Astrocyte (in vitro differentiated cells and primary cell): ENCODE data around the gene ADCY3. TPM values are rescaled to one million over a fixed set of nuclear protein-coding genes. Genes with fewer than 3 reads are reported as not detected.

Source experiments
- DNase-seq: peaks from one replicate; pipeline ENCODE4 v3.0.0-alpha.2; 2010; ENCODE audit warnings: low read depth
- FAIRE-seq: peaks from 2 replicates; lab custom pipeline; 2011; peaks lifted over from hg19 to GRCh38; lab: Jason Lieb, UNC
- H2AFZ ChIP-seq: 2 replicates; pipeline ENCODE4 v1.6.0; 2012; ENCODE audit warnings: low read depth, low read length, inconsistent platforms
- H3K27ac ChIP-seq: 2 replicates; pipeline ENCODE4 v1.5.1; 2011; ENCODE audit warnings: low read depth, low read length, inconsistent platforms
- H3K27me3 ChIP-seq: 2 replicates; pipeline ENCODE4 v1.6.0; 2011; ENCODE audit warnings: low read length, inconsistent platforms; ENCODE audit not compliant: insufficient read depth
- H3K36me3 ChIP-seq: 2 replicates; pipeline ENCODE4 v1.5.1; 2011; ENCODE audit warnings: low read length, inconsistent platforms; ENCODE audit not compliant: insufficient read depth
- H3K4me1 ChIP-seq: 2 replicates; pipeline ENCODE4 v1.5.1; 2011; ENCODE audit warnings: low read length, inconsistent platforms; ENCODE audit not compliant: insufficient read depth
- H3K4me2 ChIP-seq: 2 replicates; pipeline ENCODE4 v1.6.0; 2012; ENCODE audit warnings: low read length, inconsistent platforms
- H3K4me3 ChIP-seq: 2 replicates; pipeline ENCODE4 v1.5.1; 2011; ENCODE audit warnings: low read depth, mild to moderate bottlenecking, low read length, inconsistent platforms; ENCODE audit not compliant: insufficient read depth
- H3K79me2 ChIP-seq: 2 replicates; pipeline ENCODE4 v1.6.0; 2012; ENCODE audit warnings: mild to moderate bottlenecking, low read length, inconsistent platforms; ENCODE audit not compliant: insufficient read depth
- H3K9ac ChIP-seq: 2 replicates; pipeline ENCODE4 v1.6.0; 2012; ENCODE audit warnings: mild to moderate bottlenecking, low read length, inconsistent platforms
- H3K9me3 ChIP-seq: 2 replicates; pipeline ENCODE4 v1.5.1; 2012; ENCODE audit warnings: low read depth, mild to moderate bottlenecking, low read length, inconsistent platforms; ENCODE audit not compliant: insufficient read depth
- H4K20me1 ChIP-seq: 2 replicates; pipeline ENCODE4 v1.6.0; 2012; ENCODE audit warnings: low read length, inconsistent platforms; ENCODE audit not compliant: insufficient read depth
- H3K27ac Mint-ChIP-seq: one replicate; pipeline ENCODE4 v1.8.0; 2021; ENCODE audit warnings: mild to moderate bottlenecking, mixed read lengths; ENCODE audit not compliant: unreplicated experiment
- H3K27me3 Mint-ChIP-seq: one replicate; pipeline ENCODE4 v1.8.0; 2021; ENCODE audit warnings: low read depth, mixed read lengths; ENCODE audit not compliant: unreplicated experiment
- H3K36me3 Mint-ChIP-seq: one replicate; pipeline ENCODE4 v1.8.0; 2021; ENCODE audit warnings: low read depth, mixed read lengths; ENCODE audit not compliant: unreplicated experiment
- H3K4me1 Mint-ChIP-seq: one replicate; pipeline ENCODE4 v1.8.0; 2021; ENCODE audit warnings: low read depth, mixed read lengths; ENCODE audit not compliant: unreplicated experiment
- H3K4me3 Mint-ChIP-seq: one replicate; pipeline ENCODE4 v1.8.0; 2021; ENCODE audit warnings: mild to moderate bottlenecking, moderate library complexity, mixed read lengths; ENCODE audit not compliant: unreplicated experiment
- H3K9me3 Mint-ChIP-seq: one replicate; pipeline ENCODE4 v1.8.0; 2021; ENCODE audit warnings: mild to moderate bottlenecking, mixed read lengths; ENCODE audit not compliant: unreplicated experiment
- EZH2 ChIP-seq: IDR thresholded peaks from 2 replicates; pipeline ENCODE4 v1.6.1; 2012; ENCODE audit warnings: mild to moderate bottlenecking, low read length, inconsistent platforms; ENCODE audit not compliant: insufficient read depth
- total RNA-seq: library from RNA; stranded (reverse); gene quantifications from 2 replicates; pipeline ENCODE4 v1.2.1, GENCODE V29; 2021
- TF ChIP-seq, protein P1 (sequence below): IDR thresholded peaks from 2 replicates; pipeline ENCODE4 v1.5.1; 2011; ENCODE audit warnings: low read depth, mild to moderate bottlenecking, inconsistent platforms, low read length, moderate library complexity; ENCODE audit not compliant: insufficient read depth

ADCY3 gene
- total RNA-seq, 1 donor from 2014 or later: 12.5 TPM

DNA sequence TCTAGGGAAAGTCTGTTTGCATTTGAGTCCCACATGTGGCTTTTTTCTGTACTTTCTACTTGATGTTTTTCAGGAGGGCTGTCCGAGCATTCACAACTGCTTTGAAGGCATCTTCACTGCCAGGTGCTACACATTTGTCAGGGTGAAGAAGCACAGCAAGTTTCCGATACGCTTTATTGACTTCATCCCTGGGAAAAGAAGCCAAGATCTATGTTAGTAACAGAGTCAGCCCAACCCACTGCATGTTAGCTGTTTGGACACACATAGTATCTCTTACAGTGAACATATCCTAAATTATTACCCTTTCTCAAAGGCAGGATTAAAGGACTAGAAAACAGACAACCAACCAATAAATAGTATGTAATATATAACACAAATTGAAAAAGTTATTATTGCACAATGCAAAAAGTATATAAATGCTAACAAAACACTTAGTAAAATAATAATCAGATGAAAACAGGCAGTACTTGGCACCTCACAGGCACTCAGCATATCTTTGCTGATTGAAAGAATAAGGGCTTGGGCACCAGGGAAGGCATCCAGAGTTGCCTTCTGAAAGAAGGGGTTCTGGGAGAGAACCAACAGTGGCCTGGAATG, 27.6 kb upstream of the ADCY3 start:
- H3K27ac ChIP-seq: no peak overlapping the region
- H3K4me1 ChIP-seq: peaks cover 4% of the 10 kb centered on the region
- TF ChIP-seq, protein P1, sequence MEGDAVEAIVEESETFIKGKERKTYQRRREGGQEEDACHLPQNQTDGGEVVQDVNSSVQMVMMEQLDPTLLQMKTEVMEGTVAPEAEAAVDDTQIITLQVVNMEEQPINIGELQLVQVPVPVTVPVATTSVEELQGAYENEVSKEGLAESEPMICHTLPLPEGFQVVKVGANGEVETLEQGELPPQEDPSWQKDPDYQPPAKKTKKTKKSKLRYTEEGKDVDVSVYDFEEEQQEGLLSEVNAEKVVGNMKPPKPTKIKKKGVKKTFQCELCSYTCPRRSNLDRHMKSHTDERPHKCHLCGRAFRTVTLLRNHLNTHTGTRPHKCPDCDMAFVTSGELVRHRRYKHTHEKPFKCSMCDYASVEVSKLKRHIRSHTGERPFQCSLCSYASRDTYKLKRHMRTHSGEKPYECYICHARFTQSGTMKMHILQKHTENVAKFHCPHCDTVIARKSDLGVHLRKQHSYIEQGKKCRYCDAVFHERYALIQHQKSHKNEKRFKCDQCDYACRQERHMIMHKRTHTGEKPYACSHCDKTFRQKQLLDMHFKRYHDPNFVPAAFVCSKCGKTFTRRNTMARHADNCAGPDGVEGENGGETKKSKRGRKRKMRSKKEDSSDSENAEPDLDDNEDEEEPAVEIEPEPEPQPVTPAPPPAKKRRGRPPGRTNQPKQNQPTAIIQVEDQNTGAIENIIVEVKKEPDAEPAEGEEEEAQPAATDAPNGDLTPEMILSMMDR: no peak
- TF ChIP-seq EZH2: no peak
- no peak overlapping the region for H3K9ac ChIP-seq
- no peaks in the 10 kb centered on the region for H3K9me3 ChIP-seq
- no peaks in the 10 kb centered on the region for H3K27me3 ChIP-seq
- H2AFZ ChIP-seq: no peak overlapping the region
- H3K36me3 ChIP-seq: peaks cover 16% of the 10 kb centered on the region
- no peaks in the 10 kb centered on the region for H4K20me1 ChIP-seq
- Mint-ChIP-seq H3K4me1 (peaks cover 2% of the 10 kb centered on the region), H3K9me3 (no peaks in the 10 kb centered on the region), H3K27me3 (no peaks in the 10 kb centered on the region), H3K27ac (no peak overlapping the region), H3K4me3 (no peak overlapping the region), H3K36me3 (peaks cover 15% of the 10 kb centered on the region)
- DNase-seq (no peak), FAIRE-seq (no peak)
- H3K4me3 ChIP-seq: no peak overlapping the region
- H3K79me2 ChIP-seq: no peaks in the 10 kb centered on the region
- H3K4me2 ChIP-seq: no peak overlapping the region

DNA sequence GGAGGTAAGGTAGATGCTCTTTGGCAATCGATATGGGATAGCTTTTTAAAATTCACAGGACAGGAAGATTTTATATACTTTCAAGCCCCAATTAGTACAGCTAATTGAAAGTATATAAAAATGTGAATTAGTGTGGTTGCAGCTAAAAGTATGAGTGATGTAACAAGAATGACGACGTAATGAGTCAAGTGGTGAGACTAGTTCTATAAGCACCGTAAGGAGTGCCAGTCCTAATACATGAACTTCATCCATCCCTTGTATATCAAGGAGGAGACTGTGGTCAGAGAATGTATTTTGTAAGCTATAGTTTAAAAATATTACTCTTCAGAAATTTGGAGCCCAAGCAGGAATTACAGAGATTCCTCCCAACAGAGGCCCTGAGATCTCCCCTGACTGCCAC, 25.9 kb upstream of the ADCY3 start:
- Histone ChIP-seq H4K20me1 (no peaks in the 10 kb centered on the region), H3K9me3 (no peaks in the 10 kb centered on the region), H3K9ac (no peak overlapping the region), H3K27ac (no peak overlapping the region), H2AFZ (no peak overlapping the region), H3K4me2 (no peak overlapping the region), H3K4me3 (no peak overlapping the region), H3K27me3 (no peaks in the 10 kb centered on the region), H3K79me2 (no peaks in the 10 kb centered on the region), H3K36me3 (peaks cover 13% of the 10 kb centered on the region), H3K4me1 (peaks cover 4% of the 10 kb centered on the region)
- Mint-ChIP-seq H3K4me1 (peaks cover 2% of the 10 kb centered on the region), H3K36me3 (peaks cover 6% of the 10 kb centered on the region), H3K4me3 (no peak overlapping the region), H3K27ac (no peak overlapping the region), H3K9me3 (no peaks in the 10 kb centered on the region), H3K27me3 (no peaks in the 10 kb centered on the region)
- DNase-seq: no peak
- FAIRE-seq: no peak
- TF ChIP-seq EZH2: no peak
- TF ChIP-seq, protein P1: no peak

DNA sequence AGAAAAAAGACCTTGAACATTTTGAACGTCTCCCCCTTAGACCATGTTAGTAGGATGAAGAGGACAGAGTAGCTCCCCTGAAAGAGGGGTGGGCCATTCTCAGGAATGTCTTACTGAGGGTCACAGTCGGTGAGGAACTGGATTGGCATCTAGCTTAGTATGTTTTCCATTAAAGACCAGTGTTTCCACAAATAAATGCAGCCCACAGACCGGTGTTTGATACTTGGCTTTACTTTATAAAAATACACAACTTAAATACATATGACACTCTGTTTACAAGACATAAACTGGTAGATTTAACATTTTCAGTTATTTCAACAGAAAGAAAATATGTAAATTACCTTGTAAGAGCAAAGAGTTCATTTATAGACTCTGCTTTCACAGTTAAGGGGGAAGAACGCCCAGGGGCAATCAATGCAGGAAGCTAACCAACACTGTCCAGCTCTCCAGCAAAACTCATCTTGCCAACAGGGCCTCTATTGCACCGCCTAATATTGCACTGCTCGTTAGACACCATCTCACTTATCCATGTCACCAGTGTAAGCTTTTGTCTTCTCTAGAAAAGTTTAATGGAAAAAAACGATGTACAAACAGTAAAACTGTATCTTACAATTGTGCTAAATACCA, 23.5 kb upstream of the ADCY3 start:
- TF ChIP-seq EZH2: no peak
- TF ChIP-seq, protein P1: no peak

More for the DNA sequence above, 23.5 kb upstream of the ADCY3 start:
- Histone ChIP-seq H3K4me1 (peaks cover 4% of the 10 kb centered on the region), H3K4me3 (no peak overlapping the region), H3K27ac (no peak overlapping the region), H3K4me2 (no peak overlapping the region), H3K9ac (no peak overlapping the region), H3K79me2 (no peaks in the 10 kb centered on the region), H3K9me3 (no peaks in the 10 kb centered on the region), H2AFZ (no peak overlapping the region), H3K36me3 (peaks cover 10% of the 10 kb centered on the region), H4K20me1 (no peaks in the 10 kb centered on the region), H3K27me3 (no peaks in the 10 kb centered on the region)
- H3K9me3 Mint-ChIP-seq: no peaks in the 10 kb centered on the region
- H3K27ac Mint-ChIP-seq: no peak overlapping the region
- DNase-seq (no peak), FAIRE-seq (no peak)
- H3K4me3 Mint-ChIP-seq: no peak overlapping the region
- H3K4me1 Mint-ChIP-seq: peaks cover 2% of the 10 kb centered on the region
- H3K27me3 Mint-ChIP-seq: no peaks in the 10 kb centered on the region
- H3K36me3 Mint-ChIP-seq: peaks cover 2% of the 10 kb centered on the region
